NCI-H460 (cell line): ENCODE measurements around the gene FXYD7. TPM values are rescaled to one million over a fixed set of nuclear protein-coding genes. Genes with fewer than 3 reads are reported as not detected.

ENCODE experiments used
- DNase-seq: peaks from one replicate; pipeline ENCODE4 v3.0.0-alpha.2; 2016; ENCODE audit warnings: low read depth; ENCODE audit errors: extremely low read depth
- total RNA-seq: library from RNA; depleted of rRNA; stranded (reverse); fragments of >200 nt; shearing (Covaris generic); gene quantifications from 2 replicates; pipeline ENCODE4 v1.2.3, GENCODE V29; 2014

The FXYD7 gene
- total RNA-seq, 1 experiment from 2014 or later: not detected

- DNase-seq: peak; percentile 36
Measured at GRCh38 chr19:35109395-35110112, 33.5 kb upstream of the FXYD7 start.

- DNase-seq: no peak
Measured at GRCh38 chr19:35110974-35111373, 32.1 kb upstream of the FXYD7 start.

- no peak for DNase-seq
Measured at GRCh38 chr19:35112995-35113688, 29.9 kb upstream of the FXYD7 start.

GRCh38 chr19:35114353-35115176 lies 28.5 kb upstream of the FXYD7 start:
- DNase-seq: no peak

GRCh38 chr19:35115177-35115951 lies 27.7 kb upstream of the FXYD7 start, which contains the start of gene FXYD3:
Gene FXYD3 (plus strand): TSS chr19:35115823. CDS start chr19:35119377, 3,554 bp downstream.
- no peak for DNase-seq

- DNase-seq: no peak
Measured at GRCh38 chr19:35116072-35116801, 26.8 kb upstream of the FXYD7 start.

- no peak for DNase-seq
Measured at GRCh38 chr19:35117116-35117515, 25.9 kb upstream of the FXYD7 start.

- DNase-seq: no peak
Measured at GRCh38 chr19:35117799-35118198, 25.3 kb upstream of the FXYD7 start.

GRCh38 chr19:35118268-35119020 lies 24.6 kb upstream of the FXYD7 start:
- no peak for DNase-seq

GRCh38 chr19:35119091-35119490 lies 24.0 kb upstream of the FXYD7 start:
- DNase-seq: no peak

GRCh38 chr19:35119578-35120155 lies 23.4 kb upstream of the FXYD7 start:
- DNase-seq: no peak

GRCh38 chr19:35120492-35120891 lies 22.6 kb upstream of the FXYD7 start:
- DNase-seq: no peak

GRCh38 chr19:35120898-35121297 lies 22.2 kb upstream of the FXYD7 start:
- no peak for DNase-seq

- no peak for DNase-seq
Measured at GRCh38 chr19:35122687-35123551, 20.1 kb upstream of the FXYD7 start.

- DNase-seq: no peak
Measured at GRCh38 chr19:35123573-35123972, 19.5 kb upstream of the FXYD7 start.

- DNase-seq: peak; percentile 85
Measured at GRCh38 chr19:35124098-35125060, 18.7 kb upstream of the FXYD7 start.

- no peak for DNase-seq
Measured at GRCh38 chr19:35125270-35125717, 17.8 kb upstream of the FXYD7 start.
